Measurements from ENCODE around the gene COL28A1. TPM values are rescaled to one million over a fixed set of nuclear protein-coding genes. Genes with fewer than 3 reads are reported as not detected.

Gene COL28A1
- total and polyA plus RNA-seq, 3 donors from 2014 or later, result 4.0 to 9.2 (median 8.7) TPM

GRCh38 chr7:7335909-7336308, 199.8 kb downstream of the COL28A1 start:
- 61 to 70% methylated on average over 3 of the region's 3 CpGs for WGBS, 2 donors
- DNase-seq, result no peak
- no peak overlapping the region for H3K27ac ChIP-seq
- TF ChIP-seq CTCF (IDR thresholded peaks at IDR 0.05) (no peak), POLR2A (IDR thresholded peaks at IDR 0.05) (no peak)
- H3K27me3 ChIP-seq, result no peaks in the 10 kb centered on the region
- H3K9me3 ChIP-seq, result no peaks in the 10 kb centered on the region
- intact Hi-C loops (cut with DNase I; ENCODE audit: low total_unique reads), result no loop called here
- no peaks in the 10 kb centered on the region for H3K36me3 ChIP-seq (ENCODE audit: low read depth, missing control alignments)
- H3K4me1 ChIP-seq, result no peaks in the 10 kb centered on the region
- no peak overlapping the region for H3K4me3 ChIP-seq

GRCh38 chr7:7335215-7335614, 200.5 kb downstream of the COL28A1 start:
- WGBS, 2 donors, result 87 to 91% methylated on average over 2 of the region's 2 CpGs

GRCh38 chr7:7333610-7334009, 202.1 kb downstream of the COL28A1 start:
- Histone ChIP-seq H3K27me3 (no peaks in the 10 kb centered on the region), H3K4me3 (no peak overlapping the region), H3K36me3 (ENCODE audit: low read depth, missing control alignments) (no peaks in the 10 kb centered on the region), H3K27ac (no peak overlapping the region), H3K4me1 (no peaks in the 10 kb centered on the region), H3K9me3 (no peaks in the 10 kb centered on the region)
- intact Hi-C loops (cut with DNase I; ENCODE audit: low total_unique reads), result no loop called here
- DNase-seq, result no peak
- TF ChIP-seq CTCF (IDR thresholded peaks at IDR 0.05) (no peak), POLR2A (IDR thresholded peaks at IDR 0.05) (no peak)
- 75 to 84% methylated on average over 3 of the region's 3 CpGs for WGBS, 2 donors

More at GRCh38 chr7:7335215-7335614, 200.5 kb downstream of the COL28A1 start:
- Histone ChIP-seq H3K4me3 (no peak overlapping the region), H3K4me1 (no peaks in the 10 kb centered on the region), H3K9me3 (no peaks in the 10 kb centered on the region), H3K36me3 (ENCODE audit: low read depth, missing control alignments) (no peaks in the 10 kb centered on the region), H3K27me3 (no peaks in the 10 kb centered on the region), H3K27ac (no peak overlapping the region)
- TF ChIP-seq CTCF (IDR thresholded peaks at IDR 0.05) (no peak), POLR2A (IDR thresholded peaks at IDR 0.05) (no peak)
- intact Hi-C loops (cut with DNase I; ENCODE audit: low total_unique reads), result no loop called here
- DNase-seq, result no peak

GRCh38 chr7:7331523-7331922, 204.2 kb downstream of the COL28A1 start:
- no peaks in the 10 kb centered on the region for H3K4me1 ChIP-seq
- no peak for DNase-seq
- intact Hi-C loops (cut with DNase I; ENCODE audit: low total_unique reads), result no loop called here
- no peaks in the 10 kb centered on the region for H3K9me3 ChIP-seq
- no peak for TF ChIP-seq POLR2A (IDR thresholded peaks at IDR 0.05)
- TF ChIP-seq CTCF (IDR thresholded peaks at IDR 0.05), result no peak
- 86 to 93% methylated on average over 4 of the region's 4 CpGs for WGBS, 2 donors
- H3K36me3 ChIP-seq (ENCODE audit: low read depth, missing control alignments), result no peaks in the 10 kb centered on the region
- H3K4me3 ChIP-seq, result no peak overlapping the region
- no peaks in the 10 kb centered on the region for H3K27me3 ChIP-seq
- H3K27ac ChIP-seq, result no peak overlapping the region

- H3K27me3 ChIP-seq, result no peaks in the 10 kb centered on the region
- intact Hi-C loops (cut with DNase I; ENCODE audit: low total_unique reads), result no loop called here
- H3K4me3 ChIP-seq, result no peak overlapping the region
- TF ChIP-seq CTCF (IDR thresholded peaks at IDR 0.05) (no peak), POLR2A (IDR thresholded peaks at IDR 0.05) (no peak)
- H3K4me1 ChIP-seq, result no peaks in the 10 kb centered on the region
- no peak for DNase-seq
- 76 to 79% methylated on average over 2 of the region's 2 CpGs for WGBS, 2 donors
- H3K36me3 ChIP-seq (ENCODE audit: low read depth, missing control alignments), result no peaks in the 10 kb centered on the region
- no peaks in the 10 kb centered on the region for H3K9me3 ChIP-seq
- H3K27ac ChIP-seq, result no peak overlapping the region
These were observed 204.7 kb downstream of the COL28A1 start for GRCh38 chr7:7330997-7331396.
